DND-41 (cell line): ENCODE results near the gene VPS16.

Source experiments
- ATAC-seq: fragments of 200-7000 bp; cut with Tn5 transposase; 3 replicates; pipeline ENCODE4 v1.9.1; 2021; ENCODE audit warnings: low read depth; ENCODE audit not compliant: insufficient read depth
- DNase-seq: peaks from one replicate; pipeline ENCODE4 v3.0.0-alpha.2; 2020
- H2AFZ ChIP-seq: 2 replicates; pipeline ENCODE4 v1.6.0; 2012; ENCODE audit warnings: low read depth, low read length
- H3K27ac ChIP-seq: 2 replicates; pipeline ENCODE4 v1.5.1; 2012; ENCODE audit warnings: low read length, inconsistent platforms
- H3K27me3 ChIP-seq: fragments of 200-600 bp; sonication (generic); 2 replicates; pipeline ENCODE4 v1.6.0; 2012; ENCODE audit warnings: low read length, mild to moderate bottlenecking, inconsistent platforms; ENCODE audit not compliant: insufficient read depth, poor library complexity
- H3K36me3 ChIP-seq: 2 replicates; pipeline ENCODE4 v1.5.1; 2012; ENCODE audit warnings: low read length, inconsistent platforms; ENCODE audit not compliant: insufficient read depth
- H3K4me1 ChIP-seq: 2 replicates; pipeline ENCODE4 v1.5.1; 2012; ENCODE audit warnings: mild to moderate bottlenecking, low read length; ENCODE audit not compliant: insufficient read depth
- H3K4me2 ChIP-seq: 2 replicates; pipeline ENCODE4 v1.6.0; 2012; ENCODE audit warnings: mild to moderate bottlenecking, moderate library complexity, low read length, inconsistent platforms; ENCODE audit not compliant: insufficient read depth
- H3K4me3 ChIP-seq, 2 experiments: fragments of 200-600 bp in 1 of 2; shearing (Covaris generic) in 1 of 2; 2 replicates each; pipeline ENCODE4 v1.5.1; 2012 to 2016; ENCODE audit warnings: inconsistent platforms in 2 of 2, low read length in 2 of 2, mild to moderate bottlenecking in 2 of 2, low read depth in 1 of 2, moderate library complexity in 1 of 2
- H3K79me2 ChIP-seq: 2 replicates; pipeline ENCODE4 v1.6.0; 2012; ENCODE audit warnings: low read length, inconsistent platforms; ENCODE audit not compliant: insufficient read depth
- H3K9ac ChIP-seq: 2 replicates; pipeline ENCODE4 v1.6.0; 2012; ENCODE audit warnings: low read depth, mild to moderate bottlenecking, inconsistent platforms, low read length, moderate library complexity
- H3K9me3 ChIP-seq: 2 replicates; pipeline ENCODE4 v1.5.1; 2012; ENCODE audit warnings: low read length, moderate library complexity, mild to moderate bottlenecking, inconsistent platforms; ENCODE audit not compliant: insufficient read depth, severe bottlenecking
- H4K20me1 ChIP-seq: 2 replicates; pipeline ENCODE4 v1.6.0; 2012; ENCODE audit warnings: low read length; ENCODE audit not compliant: insufficient read depth
- EZH2 ChIP-seq: IDR thresholded peaks from 3 replicates; pipeline ENCODE4 v1.6.1; 2012; ENCODE audit warnings: borderline replicate concordance, low read depth, mild to moderate bottlenecking, moderate library complexity, low read length, inconsistent platforms; ENCODE audit not compliant: severe bottlenecking
- TF ChIP-seq, protein P1 (sequence below): IDR thresholded peaks from 2 replicates; pipeline ENCODE4 v1.5.1; 2012; ENCODE audit warnings: borderline replicate concordance, low read length, moderate library complexity, mild to moderate bottlenecking; ENCODE audit not compliant: poor library complexity, severe bottlenecking; ENCODE audit errors: extremely low read depth

Gene VPS16

GRCh38 chr20:2867081-2867864 is 26.7 kb downstream of the VPS16 start:
- H3K4me1 ChIP-seq = peaks cover 7% of the 10 kb centered on the region
- TF ChIP-seq, protein P1, sequence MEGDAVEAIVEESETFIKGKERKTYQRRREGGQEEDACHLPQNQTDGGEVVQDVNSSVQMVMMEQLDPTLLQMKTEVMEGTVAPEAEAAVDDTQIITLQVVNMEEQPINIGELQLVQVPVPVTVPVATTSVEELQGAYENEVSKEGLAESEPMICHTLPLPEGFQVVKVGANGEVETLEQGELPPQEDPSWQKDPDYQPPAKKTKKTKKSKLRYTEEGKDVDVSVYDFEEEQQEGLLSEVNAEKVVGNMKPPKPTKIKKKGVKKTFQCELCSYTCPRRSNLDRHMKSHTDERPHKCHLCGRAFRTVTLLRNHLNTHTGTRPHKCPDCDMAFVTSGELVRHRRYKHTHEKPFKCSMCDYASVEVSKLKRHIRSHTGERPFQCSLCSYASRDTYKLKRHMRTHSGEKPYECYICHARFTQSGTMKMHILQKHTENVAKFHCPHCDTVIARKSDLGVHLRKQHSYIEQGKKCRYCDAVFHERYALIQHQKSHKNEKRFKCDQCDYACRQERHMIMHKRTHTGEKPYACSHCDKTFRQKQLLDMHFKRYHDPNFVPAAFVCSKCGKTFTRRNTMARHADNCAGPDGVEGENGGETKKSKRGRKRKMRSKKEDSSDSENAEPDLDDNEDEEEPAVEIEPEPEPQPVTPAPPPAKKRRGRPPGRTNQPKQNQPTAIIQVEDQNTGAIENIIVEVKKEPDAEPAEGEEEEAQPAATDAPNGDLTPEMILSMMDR = no peak
- TF ChIP-seq EZH2 = no peak
- no peak overlapping the region for H3K27ac ChIP-seq
- H3K9me3 ChIP-seq = no peaks in the 10 kb centered on the region
- H3K4me2 ChIP-seq = no peak overlapping the region
- DNase-seq = no peak
- ATAC-seq = no peak
- peaks cover 23% of the 10 kb centered on the region for H3K36me3 ChIP-seq
- H3K79me2 ChIP-seq = no peaks in the 10 kb centered on the region
- H3K4me3 ChIP-seq = no peak overlapping the region
- no peak overlapping the region for H3K9ac ChIP-seq
- H2AFZ ChIP-seq = no peak overlapping the region
- H3K27me3 ChIP-seq = peaks cover 23% of the 10 kb centered on the region
- H4K20me1 ChIP-seq = peaks cover 10% of the 10 kb centered on the region

GRCh38 chr20:2869381-2869780 is 28.8 kb downstream of the VPS16 start:
- no peak for ATAC-seq
- Histone ChIP-seq H3K27me3 (peaks cover 30% of the 10 kb centered on the region), H3K4me1 (peaks cover 18% of the 10 kb centered on the region), H3K79me2 (peaks cover 7% of the 10 kb centered on the region), H3K4me3 (no peak overlapping the region), H2AFZ (no peak overlapping the region), H3K9me3 (no peaks in the 10 kb centered on the region), H3K27ac (no peak overlapping the region), H3K36me3 (peaks cover 23% of the 10 kb centered on the region), H3K4me2 (no peak overlapping the region), H4K20me1 (peaks cover 11% of the 10 kb centered on the region), H3K9ac (no peak overlapping the region)
- TF ChIP-seq EZH2 = no peak
- TF ChIP-seq, protein P1 = no peak
- DNase-seq = no peak

DNA sequence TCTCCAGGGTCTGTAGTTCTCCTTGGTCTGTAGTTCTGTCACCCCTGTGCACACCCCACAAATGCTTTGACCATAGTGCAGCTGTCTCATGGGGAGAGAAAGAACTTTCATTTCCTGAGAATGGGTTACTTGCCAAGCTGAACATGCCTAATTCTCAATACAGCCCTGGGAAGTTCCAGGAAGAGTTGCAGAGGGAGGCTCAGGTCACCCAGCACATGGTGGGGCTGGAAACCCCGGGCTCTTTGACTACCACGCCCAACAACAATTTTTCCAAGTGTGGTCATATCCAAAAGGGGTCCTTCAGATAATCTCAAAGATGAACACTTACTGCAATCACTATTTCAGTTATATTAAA is 30.5 kb downstream of the VPS16 start:
- no peak for ATAC-seq
- TF ChIP-seq EZH2 = no peak

GRCh38 chr20:2871661-2872458 is 31.3 kb downstream of the VPS16 start:
- Histone ChIP-seq H3K4me1 (peaks cover 42% of the 10 kb centered on the region), H3K79me2 (peaks cover 32% of the 10 kb centered on the region), H4K20me1 (peaks cover 18% of the 10 kb centered on the region), H3K27me3 (peaks cover 30% of the 10 kb centered on the region), H3K4me3 (peak overlapping the region; percentile 26 to 95; a peak in 3 of 4 replicates), H3K4me2 (peak overlapping the region; percentile 77), H3K36me3 (peaks cover 15% of the 10 kb centered on the region), H3K27ac (no peak overlapping the region), H3K9me3 (no peaks in the 10 kb centered on the region), H3K9ac (peak overlapping the region; percentile 86), H2AFZ (peak overlapping the region; percentile 91)
- DNase-seq (no peak), ATAC-seq (peak; percentile 0; the same call in 2 of the 3 replicates)
- TF ChIP-seq EZH2 = no peak
- TF ChIP-seq, protein P1 = no peak

More for the DNA sequence above, 30.5 kb downstream of the VPS16 start:
- no peak for DNase-seq
- Histone ChIP-seq H3K9ac (no peak overlapping the region), H3K36me3 (peaks cover 22% of the 10 kb centered on the region), H3K4me1 (peaks cover 35% of the 10 kb centered on the region), H3K9me3 (no peaks in the 10 kb centered on the region), H3K4me2 (no peak overlapping the region), H3K4me3 (no peak overlapping the region), H3K27ac (no peak overlapping the region), H2AFZ (no peak overlapping the region), H3K27me3 (peaks cover 30% of the 10 kb centered on the region), H3K79me2 (peaks cover 24% of the 10 kb centered on the region), H4K20me1 (peaks cover 10% of the 10 kb centered on the region)
